GM19438 (cell line): ENCODE data around the gene LYRM4.
"Not testable (repeated sequence)": the region's sequence is repeated elsewhere in the genome, so short reads cannot be mapped to it uniquely, and the experiment has no call there.

ENCODE experiments used
- ATAC-seq: cut with Tn5 transposase; IDR thresholded peaks from one replicate; pipeline ENCODE4 v1.9.1; 2021; ENCODE audit warnings: low read depth; ENCODE audit not compliant: unreplicated experiment

The LYRM4 gene

GRCh38 chr6:5125152-5126006 is 135.4 kb downstream of the LYRM4 start:
- ATAC-seq: no peak

- ATAC-seq: no peak
Measured at GRCh38 chr6:5124526-5124925, 136.2 kb downstream of the LYRM4 start.

DNA sequence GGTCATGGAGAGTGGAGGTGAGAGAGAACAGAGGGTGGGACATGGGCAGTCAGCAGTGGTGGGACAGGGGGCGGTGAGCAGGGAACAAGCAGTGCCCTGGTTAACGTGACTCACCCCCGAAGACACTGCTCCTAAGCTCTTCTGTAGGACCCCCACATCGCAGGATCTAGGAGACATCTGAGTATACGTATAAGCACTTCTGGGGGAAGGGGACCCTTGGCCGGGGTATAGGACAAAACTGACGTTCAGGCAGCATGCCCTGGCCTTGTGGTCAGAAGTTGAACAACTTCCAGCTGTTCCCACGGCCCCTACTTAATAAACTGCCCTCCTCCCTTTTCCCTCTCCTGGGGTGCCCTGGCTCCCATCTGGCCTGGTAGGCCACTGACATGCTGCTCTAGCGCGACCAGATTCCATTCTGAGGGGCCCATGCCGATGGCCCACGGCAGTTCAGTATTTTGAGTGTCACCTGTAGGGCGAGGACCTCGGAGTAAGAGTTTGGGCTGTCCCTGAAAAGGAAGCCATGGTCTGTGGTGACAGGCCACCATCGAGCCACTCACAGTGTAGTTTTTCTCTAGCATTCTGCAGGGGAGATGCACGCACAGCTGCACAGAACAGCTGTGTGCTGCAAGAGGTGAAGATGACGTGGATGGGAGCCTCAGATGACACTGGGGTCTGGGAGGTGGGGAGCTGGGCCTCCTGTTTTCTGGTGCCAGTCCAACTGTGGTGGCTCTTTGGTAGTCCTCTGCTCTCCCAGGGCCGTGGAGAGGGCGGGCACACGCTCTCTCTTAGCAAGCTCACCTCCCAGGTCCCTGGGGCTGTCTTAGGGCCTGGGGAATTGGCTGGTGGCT is 137.2 kb downstream of the LYRM4 start:
- ATAC-seq: no peak

DNA sequence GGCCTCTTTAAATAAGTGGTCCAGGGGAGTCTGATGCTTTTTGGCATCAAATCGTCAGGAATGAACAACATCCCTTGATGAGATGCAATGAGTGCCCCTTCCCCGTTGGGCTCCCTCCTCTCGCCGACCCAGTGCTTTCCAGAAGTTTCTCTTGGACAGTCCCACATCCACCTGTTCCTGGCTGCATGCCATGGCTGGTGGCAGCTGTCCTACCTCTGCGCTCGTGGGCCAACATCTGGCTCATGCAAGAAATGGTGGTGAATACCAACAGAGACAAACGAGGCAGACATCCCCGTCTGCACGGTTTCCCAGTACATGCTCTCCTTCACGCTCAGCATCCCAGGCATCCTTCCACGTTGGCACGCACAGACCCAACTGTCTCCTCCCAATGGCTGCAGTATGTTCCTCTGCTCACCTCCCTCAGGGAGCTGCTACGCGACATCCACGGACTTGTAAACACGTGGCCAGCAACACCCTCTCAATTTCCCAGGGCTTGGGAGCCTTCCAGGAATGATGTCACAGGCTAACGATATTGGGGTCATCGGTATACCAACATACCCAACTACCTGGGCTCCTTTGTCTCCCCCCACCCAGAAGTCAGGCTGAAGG is 138.1 kb downstream of the LYRM4 start:
- no peak for ATAC-seq

GRCh38 chr6:5121956-5122355 is 138.8 kb downstream of the LYRM4 start:
- no peak for ATAC-seq

- ATAC-seq: no peak
Measured at GRCh38 chr6:5121479-5121878, 139.3 kb downstream of the LYRM4 start.

- not testable (repeated sequence) for ATAC-seq
Measured at GRCh38 chr6:5120543-5120942, 140.2 kb downstream of the LYRM4 start.

DNA sequence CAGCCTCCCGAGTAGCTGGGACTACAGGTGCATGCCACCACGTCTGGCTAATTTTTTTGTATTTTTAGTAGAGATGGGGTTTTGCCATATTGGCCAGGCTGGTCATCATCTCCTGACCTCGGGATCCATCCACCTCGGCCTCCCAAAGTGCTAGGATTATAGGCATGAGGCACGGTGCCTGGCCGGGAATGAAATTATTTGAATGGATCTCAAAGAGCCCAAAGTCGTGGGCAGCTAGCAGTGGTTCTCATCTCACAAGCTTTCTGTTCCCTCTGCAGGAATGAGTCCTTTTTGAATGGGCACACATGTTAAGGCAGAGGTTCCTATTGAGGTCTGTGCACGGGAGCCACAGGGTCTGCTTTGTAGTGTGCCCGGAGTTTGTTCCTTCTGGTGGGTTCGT is 140.7 kb downstream of the LYRM4 start:
- no peak for ATAC-seq

DNA sequence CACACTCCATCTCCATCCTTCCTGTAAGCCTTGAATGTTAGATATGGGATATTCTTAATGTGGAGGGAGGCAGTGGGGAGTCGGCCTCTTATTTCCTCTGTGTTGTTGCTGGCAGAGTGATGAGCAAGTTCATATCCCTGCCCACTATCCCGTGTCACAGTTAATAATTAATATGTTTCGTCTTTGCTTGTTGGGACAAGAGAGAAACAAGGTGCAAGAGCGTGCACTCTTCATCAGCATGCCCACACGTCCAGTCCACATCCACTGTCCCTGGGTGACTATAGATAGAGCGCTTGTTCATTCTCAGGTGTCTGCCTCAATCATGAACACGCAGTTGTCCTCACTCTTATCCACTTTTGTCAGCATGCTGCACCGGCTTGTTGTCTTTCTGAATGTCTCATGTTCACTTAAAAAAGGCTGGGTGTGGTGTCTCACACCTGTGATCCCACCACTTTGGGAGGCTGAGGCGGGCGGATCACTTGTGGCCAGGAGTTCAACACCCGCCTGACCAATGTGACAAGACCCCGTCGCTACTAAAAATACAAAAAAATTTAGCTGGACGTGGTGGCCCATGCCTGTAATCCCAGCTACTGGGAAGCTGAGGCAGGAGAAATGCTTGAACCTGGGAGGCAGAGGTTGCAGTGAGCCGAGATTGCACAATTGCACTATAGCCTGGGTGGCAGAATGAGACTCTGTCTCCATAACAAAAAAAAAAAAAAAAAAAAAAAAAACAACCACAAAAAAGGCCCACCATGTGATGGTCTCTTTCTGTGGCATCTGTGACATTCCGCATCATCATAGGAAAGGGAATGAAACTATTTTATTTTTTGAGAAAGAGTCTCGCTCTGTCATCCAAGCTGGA is 141.4 kb downstream of the LYRM4 start:
- ATAC-seq: no peak

GRCh38 chr6:5116243-5116991 is 144.3 kb downstream of the LYRM4 start:
- ATAC-seq: no peak

DNA sequence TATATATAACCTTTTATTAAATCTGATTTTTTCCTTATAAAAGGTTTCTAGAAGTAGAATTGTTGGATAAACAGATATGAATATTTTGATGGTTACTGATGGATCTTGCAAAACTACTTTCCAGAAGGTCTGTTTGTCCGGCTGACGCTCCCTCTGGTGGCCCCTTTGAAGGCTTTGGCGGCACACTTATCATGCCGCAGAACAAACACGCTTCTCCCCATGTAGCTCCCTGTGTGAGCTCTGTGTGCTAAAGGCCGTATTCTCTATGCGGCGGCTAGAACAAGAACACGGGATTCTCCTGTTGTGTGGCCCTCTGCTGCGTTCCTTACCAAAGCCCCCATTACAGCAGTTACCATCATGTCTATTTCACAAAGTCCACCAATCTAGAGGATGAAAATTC is 145.6 kb downstream of the LYRM4 start:
- no peak for ATAC-seq

GRCh38 chr6:5113096-5113495 is 147.7 kb downstream of the LYRM4 start:
- no peak for ATAC-seq

DNA sequence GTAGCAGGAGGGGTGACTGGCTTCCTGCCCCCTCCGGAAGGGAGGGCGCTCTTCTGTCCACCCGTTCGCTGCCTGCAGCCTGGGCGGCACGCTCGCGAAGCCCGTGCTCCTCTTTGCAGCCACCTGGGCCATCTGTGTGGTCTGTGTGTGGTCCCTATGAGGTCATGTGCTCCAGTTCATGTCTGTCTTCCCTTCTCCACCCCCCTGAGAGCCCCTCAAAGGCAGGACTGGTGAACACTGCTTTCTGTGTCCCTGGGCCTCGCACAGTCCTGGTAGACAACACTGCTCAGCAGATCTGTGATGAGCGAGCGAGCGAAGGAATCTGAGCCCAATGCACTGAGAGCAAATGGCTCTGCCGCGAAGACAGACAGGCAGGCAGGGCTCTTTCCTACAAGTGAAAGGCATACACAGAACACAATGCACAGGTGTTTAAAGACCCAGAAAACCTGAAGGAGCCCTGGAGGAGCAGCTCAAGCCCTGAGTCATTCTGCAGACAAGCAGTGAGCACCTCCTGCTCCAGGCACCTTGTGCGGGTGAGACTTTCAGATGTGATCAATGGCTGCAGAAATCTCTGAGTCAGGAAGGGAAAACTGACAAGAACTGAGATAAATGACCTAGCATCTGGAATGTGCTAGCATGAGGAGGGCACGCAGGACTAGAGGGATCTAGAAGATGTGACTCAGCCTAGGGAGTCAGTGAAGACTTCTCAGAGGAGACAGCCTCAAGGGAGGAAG is 148.5 kb downstream of the LYRM4 start:
- no peak for ATAC-seq

GRCh38 chr6:5111626-5112025 is 149.1 kb downstream of the LYRM4 start:
- ATAC-seq: no peak

GRCh38 chr6:5110246-5110645 is 150.5 kb downstream of the LYRM4 start:
- ATAC-seq: no peak

DNA sequence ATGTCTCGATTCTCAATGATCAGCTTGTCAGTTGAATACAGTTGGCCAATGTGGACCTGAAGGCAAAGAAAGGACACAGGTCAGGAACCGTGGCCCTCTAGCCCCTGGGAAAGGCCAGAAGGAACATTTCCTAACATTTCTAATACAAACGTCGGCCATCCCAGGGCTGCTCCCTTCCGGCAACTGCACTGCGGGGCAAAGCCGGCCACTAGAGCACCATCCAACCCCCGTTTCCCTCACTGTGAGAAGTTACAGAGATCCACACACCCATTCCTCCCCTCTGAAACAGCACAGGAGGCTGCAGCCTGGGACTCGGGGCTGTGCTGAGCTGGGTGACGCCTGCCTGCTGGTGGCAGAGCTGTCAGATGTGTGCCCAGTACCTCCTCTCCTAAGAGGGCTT is 151.3 kb downstream of the LYRM4 start:
- no peak for ATAC-seq

DNA sequence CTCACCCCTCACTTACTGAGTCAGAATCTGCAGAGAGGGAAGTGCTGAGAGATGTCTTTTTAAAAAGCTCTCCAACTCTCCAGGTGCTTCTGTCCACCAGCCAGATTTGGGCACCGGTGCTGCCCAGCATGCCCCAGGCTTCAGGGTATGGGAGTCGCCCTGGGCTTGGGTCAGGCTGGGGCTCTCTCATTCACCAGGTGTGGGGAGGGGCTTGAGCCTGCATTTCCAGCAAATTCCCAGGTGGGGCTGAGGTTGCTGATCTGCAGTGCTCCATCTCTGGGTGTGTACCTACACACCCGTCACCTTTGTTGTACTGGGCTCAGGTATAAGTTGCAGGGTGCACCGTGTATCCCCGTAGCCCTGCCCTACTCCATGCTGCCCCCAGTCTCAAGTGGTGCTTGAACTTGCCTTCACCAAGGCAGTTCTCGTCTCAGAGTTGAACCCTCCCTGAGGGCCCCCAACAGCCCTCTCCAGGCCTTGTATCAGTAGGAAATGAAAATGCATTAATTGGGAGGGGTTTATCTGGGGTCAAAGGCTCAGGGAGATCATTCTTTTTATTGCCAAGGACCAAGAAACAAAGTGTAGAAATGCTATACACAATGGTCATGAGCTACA is 152.1 kb downstream of the LYRM4 start:
- no peak for ATAC-seq

DNA sequence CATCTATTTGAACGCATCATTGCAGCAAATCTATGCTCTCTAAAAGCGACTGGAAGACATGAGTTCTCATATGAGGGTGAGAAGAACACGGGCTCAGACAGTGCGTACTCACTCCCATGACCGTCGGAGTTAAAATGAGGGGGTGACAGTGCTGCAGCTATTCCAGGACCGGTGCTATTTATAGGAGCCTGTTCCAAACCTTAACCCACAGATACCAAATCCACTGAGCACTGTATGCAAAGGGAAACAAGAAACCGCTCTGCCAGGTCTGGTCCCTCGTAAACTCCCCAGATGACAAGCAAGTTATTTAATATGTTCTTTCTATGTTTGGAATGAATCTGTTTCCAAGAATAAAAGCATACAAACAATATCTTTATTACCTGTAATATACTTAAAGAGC is 152.7 kb downstream of the LYRM4 start:
- ATAC-seq: no peak

DNA sequence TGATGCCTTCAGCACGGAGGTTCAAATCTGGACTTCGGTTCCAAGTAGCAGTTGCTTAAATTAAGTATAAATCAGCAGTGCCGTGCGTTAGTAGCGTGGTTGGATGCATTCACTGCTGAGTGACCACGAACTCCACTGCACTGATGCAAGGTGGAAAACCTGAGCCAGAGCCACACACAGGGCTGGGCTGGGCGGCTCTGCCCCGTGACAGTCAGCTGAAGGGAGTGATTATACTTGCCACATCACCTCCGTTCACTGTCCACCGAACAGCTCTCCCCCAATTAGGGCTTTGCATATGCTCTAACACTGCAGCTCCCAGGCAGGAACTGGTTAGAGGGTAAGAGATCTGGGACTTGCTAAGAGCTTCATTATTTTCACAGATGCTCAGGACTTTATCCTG is 153.4 kb downstream of the LYRM4 start:
- ATAC-seq: no peak
